Measurements from ENCODE around the gene KRTAP17-1. TPM values are rescaled to one million over a fixed set of nuclear protein-coding genes. Genes with fewer than 3 reads are reported as not detected.
"Not testable (repeated sequence)": the region's sequence is repeated elsewhere in the genome, so short reads cannot be mapped to it uniquely, and the experiment has no call there.

The KRTAP17-1 gene
- total RNA-seq, 1 experiment from 2014 or later = not detected

DNA sequence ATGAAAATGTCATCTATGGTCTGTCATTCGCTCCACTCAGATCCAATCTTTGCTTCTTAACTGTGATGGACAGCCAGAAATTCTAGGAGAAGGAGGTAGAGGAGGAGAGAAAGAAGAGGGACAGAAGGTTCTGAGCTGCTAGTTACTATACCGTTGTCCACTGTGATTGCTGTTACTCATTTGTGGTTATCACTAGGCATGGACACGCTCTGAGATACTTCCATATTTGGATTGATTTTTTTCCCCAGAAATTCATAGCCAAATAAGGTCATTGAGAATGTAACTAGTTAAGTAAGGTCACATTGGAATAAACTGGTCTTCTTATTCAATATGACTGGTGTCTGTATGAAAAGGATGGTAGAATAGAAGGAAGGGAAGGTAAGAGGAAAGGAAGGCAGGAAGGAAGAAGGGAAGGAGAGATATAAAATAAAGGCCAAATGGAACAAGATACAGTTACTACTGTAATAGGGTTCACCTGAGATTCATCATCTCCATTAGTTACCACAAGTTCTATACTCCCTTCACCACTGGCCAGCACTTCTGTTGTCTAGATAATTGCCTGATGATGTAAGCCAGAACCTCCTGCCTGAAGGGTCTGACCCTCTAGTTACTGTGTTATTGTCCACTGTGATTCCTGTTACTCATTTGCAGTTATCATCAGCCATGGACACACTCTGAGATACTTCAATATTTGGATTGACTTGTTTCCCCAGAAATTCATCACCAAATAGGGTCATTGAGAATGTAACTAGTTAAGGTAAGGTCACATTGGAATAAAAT, 37.1 kb downstream of the KRTAP17-1 start:
- H3K4me1 ChIP-seq = peaks cover under 1% of the 10 kb centered on the region

DNA sequence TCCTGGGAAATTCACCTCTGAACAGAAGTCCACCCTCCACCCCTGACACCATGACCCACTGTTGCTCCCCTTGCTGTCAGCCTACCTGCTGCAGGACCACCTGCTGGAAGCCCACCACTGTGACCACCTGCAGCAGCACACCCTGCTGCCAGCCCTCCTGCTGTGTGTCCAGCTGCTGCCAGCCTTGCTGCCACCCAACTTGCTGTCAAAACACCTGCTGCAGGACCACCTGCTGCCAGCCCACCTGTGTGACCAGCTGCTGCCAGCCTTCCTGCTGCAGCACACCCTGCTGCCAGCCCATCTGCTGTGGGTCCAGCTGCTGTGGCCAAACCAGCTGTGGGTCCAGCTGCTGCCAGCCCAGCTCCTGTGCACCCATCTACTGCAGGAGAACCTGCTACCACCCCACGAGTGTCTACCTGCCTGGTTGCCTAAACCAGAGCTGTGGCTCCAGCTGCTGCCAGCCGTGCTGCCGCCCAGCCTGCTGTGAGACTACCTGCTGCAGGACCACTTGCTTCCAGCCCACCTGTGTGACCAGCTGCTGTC, 39.8 kb downstream of the KRTAP17-1 start, which contains the start of gene KRTAP9-7:
Gene KRTAP9-7, plus strand, starts transcription at position 51 of the 543 bp plus-strand sequence. Its CDS starts 0 bp downstream, at position 51.
- H3K27ac Mint-ChIP-seq (ENCODE audit: unreplicated experiment); H3K36me3 ChIP-seq (ENCODE audit: control insufficient read depth, insufficient read depth, low read length); H3K36me3 Mint-ChIP-seq (ENCODE audit: insufficient read depth, unreplicated experiment); DNase-seq; H3K27me3 ChIP-seq (replicated peaks; ENCODE audit: control insufficient read depth, insufficient read depth, low read length); CTCF ChIA-PET; POLR2A ChIA-PET; intact Hi-C loops (cut with micrococcal nuclease; ENCODE audit: unreplicated experiment); H3K27me3 Mint-ChIP-seq (ENCODE audit: insufficient read depth, unreplicated experiment); H3K4me1 Mint-ChIP-seq (ENCODE audit: low read depth, unreplicated experiment); H3K4me1 ChIP-seq; H3K4me3 Mint-ChIP-seq (ENCODE audit: unreplicated experiment); H3K9me3 Mint-ChIP-seq (ENCODE audit: unreplicated experiment); H3K9me3 ChIP-seq; BruUV-seq (replicated peaks); H3K4me3 ChIP-seq (ENCODE audit: low read depth, low read length): not testable (repeated sequence)

More for the DNA sequence above, 37.1 kb downstream of the KRTAP17-1 start:
- BruUV-seq (replicated peaks) = no TSS peak
- H3K4me3 Mint-ChIP-seq (ENCODE audit: unreplicated experiment) = no peak overlapping the region
- CTCF ChIA-PET = no interaction called here
- DNase-seq = no peak
- Histone ChIP-seq H3K9me3 (no peaks in the 10 kb centered on the region), H3K27me3 (replicated peaks; ENCODE audit: control insufficient read depth, insufficient read depth, low read length) (no peaks in the 10 kb centered on the region), H3K4me3 (ENCODE audit: low read depth, low read length) (no peak overlapping the region), H3K36me3 (ENCODE audit: control insufficient read depth, insufficient read depth, low read length) (no peaks in the 10 kb centered on the region)
- intact Hi-C loops (cut with micrococcal nuclease; ENCODE audit: unreplicated experiment) = no loop called here
- H3K4me1 Mint-ChIP-seq (ENCODE audit: low read depth, unreplicated experiment) = peaks cover 9% of the 10 kb centered on the region
- H3K27me3 Mint-ChIP-seq (ENCODE audit: insufficient read depth, unreplicated experiment) = no peaks in the 10 kb centered on the region
- H3K36me3 Mint-ChIP-seq (ENCODE audit: insufficient read depth, unreplicated experiment) = no peaks in the 10 kb centered on the region
- TF ChIP-seq, protein P1, sequence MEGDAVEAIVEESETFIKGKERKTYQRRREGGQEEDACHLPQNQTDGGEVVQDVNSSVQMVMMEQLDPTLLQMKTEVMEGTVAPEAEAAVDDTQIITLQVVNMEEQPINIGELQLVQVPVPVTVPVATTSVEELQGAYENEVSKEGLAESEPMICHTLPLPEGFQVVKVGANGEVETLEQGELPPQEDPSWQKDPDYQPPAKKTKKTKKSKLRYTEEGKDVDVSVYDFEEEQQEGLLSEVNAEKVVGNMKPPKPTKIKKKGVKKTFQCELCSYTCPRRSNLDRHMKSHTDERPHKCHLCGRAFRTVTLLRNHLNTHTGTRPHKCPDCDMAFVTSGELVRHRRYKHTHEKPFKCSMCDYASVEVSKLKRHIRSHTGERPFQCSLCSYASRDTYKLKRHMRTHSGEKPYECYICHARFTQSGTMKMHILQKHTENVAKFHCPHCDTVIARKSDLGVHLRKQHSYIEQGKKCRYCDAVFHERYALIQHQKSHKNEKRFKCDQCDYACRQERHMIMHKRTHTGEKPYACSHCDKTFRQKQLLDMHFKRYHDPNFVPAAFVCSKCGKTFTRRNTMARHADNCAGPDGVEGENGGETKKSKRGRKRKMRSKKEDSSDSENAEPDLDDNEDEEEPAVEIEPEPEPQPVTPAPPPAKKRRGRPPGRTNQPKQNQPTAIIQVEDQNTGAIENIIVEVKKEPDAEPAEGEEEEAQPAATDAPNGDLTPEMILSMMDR (IDR thresholded peaks at IDR 0.05; ENCODE audit: insufficient read depth in 1 of 2, low read depth in 1 of 2, low read length in 1 of 2, severe bottlenecking in 1 of 2, unreplicated experiment in 1 of 2) = no peak
- no peaks in the 10 kb centered on the region for H3K9me3 Mint-ChIP-seq (ENCODE audit: unreplicated experiment)
- no peak overlapping the region for H3K27ac Mint-ChIP-seq (ENCODE audit: unreplicated experiment)
- POLR2A ChIA-PET = no interaction called here

DNA sequence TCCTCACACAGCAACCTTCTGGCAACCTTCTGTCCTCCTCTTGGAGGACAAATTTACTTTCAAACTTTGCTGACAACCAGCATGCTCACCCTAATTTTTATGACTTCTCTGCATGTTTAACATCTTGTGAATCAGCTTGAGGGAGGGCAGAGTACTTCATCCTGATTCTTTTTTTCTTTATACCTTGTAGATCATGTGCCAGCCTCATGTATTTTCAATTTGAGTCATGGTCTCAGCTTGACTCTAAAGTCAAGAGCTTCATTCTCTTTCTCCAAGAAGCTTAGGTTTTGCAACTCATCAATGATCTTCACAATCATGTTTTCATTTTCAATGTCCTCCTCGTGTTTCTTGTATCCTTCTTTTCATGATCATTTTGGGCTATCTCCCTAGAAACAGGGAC, 43.7 kb downstream of the KRTAP17-1 start:
- intact Hi-C loops (cut with micrococcal nuclease; ENCODE audit: unreplicated experiment) = no loop called here
- CTCF ChIA-PET = no interaction called here
- Mint-ChIP-seq H3K27ac (ENCODE audit: unreplicated experiment) (no peak overlapping the region), H3K4me3 (ENCODE audit: unreplicated experiment) (no peak overlapping the region), H3K4me1 (ENCODE audit: low read depth, unreplicated experiment) (peaks cover 9% of the 10 kb centered on the region), H3K36me3 (ENCODE audit: insufficient read depth, unreplicated experiment) (no peaks in the 10 kb centered on the region), H3K27me3 (ENCODE audit: insufficient read depth, unreplicated experiment) (no peaks in the 10 kb centered on the region), H3K9me3 (ENCODE audit: unreplicated experiment) (no peaks in the 10 kb centered on the region)
- POLR2A ChIA-PET = no interaction called here
- TF ChIP-seq, protein P1 (IDR thresholded peaks at IDR 0.05; ENCODE audit: insufficient read depth in 1 of 2, low read depth in 1 of 2, low read length in 1 of 2, severe bottlenecking in 1 of 2, unreplicated experiment in 1 of 2) = no peak
- BruUV-seq (replicated peaks) = no TSS peak
- Histone ChIP-seq H3K4me1 (no peaks in the 10 kb centered on the region; the same call in 1 of the 2 replicates), H3K9me3 (no peaks in the 10 kb centered on the region), H3K36me3 (ENCODE audit: control insufficient read depth, insufficient read depth, low read length) (no peaks in the 10 kb centered on the region), H3K27me3 (replicated peaks; ENCODE audit: control insufficient read depth, insufficient read depth, low read length) (no peaks in the 10 kb centered on the region), H3K4me3 (ENCODE audit: low read depth, low read length) (no peak overlapping the region)
- no peak for DNase-seq

DNA sequence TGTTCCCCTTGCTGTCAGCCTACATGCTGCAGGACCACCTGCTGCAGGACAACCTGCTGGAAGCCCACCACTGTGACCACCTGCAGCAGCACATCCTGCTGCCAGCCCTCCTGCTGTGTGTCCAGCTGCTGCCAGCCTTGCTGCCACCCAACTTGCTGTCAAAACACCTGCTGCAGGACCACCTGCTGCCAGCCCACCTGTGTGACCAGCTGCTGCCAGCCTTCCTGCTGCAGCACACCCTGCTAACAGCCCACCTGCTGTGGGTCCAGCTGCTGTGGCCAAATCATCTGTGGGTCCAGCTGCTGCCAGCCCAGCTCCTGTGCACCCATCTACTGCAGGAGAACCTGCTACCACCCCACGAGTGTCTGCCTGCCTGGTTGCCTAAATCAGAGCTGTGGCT, 44.2 kb downstream of the KRTAP17-1 start:
- H3K27ac Mint-ChIP-seq (ENCODE audit: unreplicated experiment); H3K36me3 Mint-ChIP-seq (ENCODE audit: insufficient read depth, unreplicated experiment); H3K27me3 Mint-ChIP-seq (ENCODE audit: insufficient read depth, unreplicated experiment); H3K4me1 Mint-ChIP-seq (ENCODE audit: low read depth, unreplicated experiment); H3K27me3 ChIP-seq (replicated peaks; ENCODE audit: control insufficient read depth, insufficient read depth, low read length); H3K9me3 ChIP-seq; POLR2A ChIA-PET; H3K4me3 Mint-ChIP-seq (ENCODE audit: unreplicated experiment); CTCF ChIA-PET; H3K4me1 ChIP-seq; H3K4me3 ChIP-seq (ENCODE audit: low read depth, low read length); BruUV-seq (replicated peaks); intact Hi-C loops (cut with micrococcal nuclease; ENCODE audit: unreplicated experiment); DNase-seq; H3K36me3 ChIP-seq (ENCODE audit: control insufficient read depth, insufficient read depth, low read length); H3K9me3 Mint-ChIP-seq (ENCODE audit: unreplicated experiment): not testable (repeated sequence)

All from Caco-2 (cell line).